HepG2 (cell line): Measurements from ENCODE around the gene FGD3. TPM values are rescaled to one million over a fixed set of nuclear protein-coding genes. Genes with fewer than 3 reads are reported as not detected.

Experiments
- ATAC-seq: fragments of 200-7000 bp; cut with Tn5 transposase; 3 replicates; pipeline ENCODE4 v1.9.1; 2020; ENCODE audit warnings: mild to moderate bottlenecking, moderate library complexity
- BruUV-seq: library from RNA; stranded (reverse); fragments of 400-500 nt; replicated peaks from 2 replicates; lab custom pipeline; 2021; lab: Mats Ljungman, UMichigan
- CTCF ChIA-PET: fragments of 300-600 bp; formaldehyde crosslinking; extraction: SDS; loops from one replicate; lab custom pipeline; 2021; ENCODE audit warnings: low total read pairs, inconsistent platforms, low intra/inter-chr PET ratio; lab: Yijun Ruan, JAX
- POLR2A ChIA-PET: fragments of 350-600 bp; sonication (Branson Sonifier 250); formaldehyde crosslinking; loops from one replicate; lab custom pipeline; 2020; ENCODE audit warnings: antibody characterized with exemption, inconsistent platforms; lab: Yijun Ruan, JAX
- DNase-seq: peaks from one replicate; pipeline ENCODE4 v3.0.0-alpha.2; 2015; ENCODE audit warnings: low spot score
- FAIRE-seq: peaks from 3 replicates; lab custom pipeline; 2011; peaks lifted over from hg19 to GRCh38; lab: Jason Lieb, UNC
- H2AFZ ChIP-seq: one replicate; pipeline ENCODE4 v1.6.1; 2011; ENCODE audit warnings: low read length, inconsistent platforms
- H3K27ac ChIP-seq: fragments of 300-600 bp; 3 replicates; pipeline ENCODE4 v1.8.0; 2011; ENCODE audit warnings: mixed run types, mild to moderate bottlenecking, mixed read lengths, low read length, inconsistent platforms; ENCODE audit not compliant: insufficient read depth; ENCODE audit errors: extremely low read length
- H3K27me3 ChIP-seq, 2 experiments: fragments of 200-600 bp in 1 of 2; 2 replicates in 1 of 2; 3 replicates in 1 of 2; pipeline versions ENCODE4 v1.6.0 to v1.8.0; 2011; ENCODE audit warnings: low read length in 2 of 2, mild to moderate bottlenecking in 2 of 2, moderate library complexity in 2 of 2, inconsistent platforms in 1 of 2; ENCODE audit not compliant: insufficient read depth in 2 of 2, control insufficient read depth in 1 of 2
- H3K36me3 ChIP-seq, 2 experiments: fragments of 200-600 bp in 1 of 2; replicated peaks in 1 of 2; 2 replicates in 1 of 2; 3 replicates in 1 of 2; pipeline versions ENCODE4 v1.5.1 to v1.8.0; 2011; ENCODE audit warnings: low read length in 2 of 2, inconsistent platforms in 1 of 2; ENCODE audit not compliant: insufficient read depth in 2 of 2, control insufficient read depth in 1 of 2
- H3K4me1 ChIP-seq: 2 replicates; pipeline ENCODE4 v1.5.1; 2012; ENCODE audit warnings: low read length, inconsistent platforms; ENCODE audit not compliant: insufficient read depth
- H3K4me2 ChIP-seq: 2 replicates; pipeline ENCODE4 v1.6.0; 2011; ENCODE audit warnings: low read depth, low read length, inconsistent platforms
- H3K4me3 ChIP-seq, 3 experiments: fragments of 200-600 bp in 1 of 3; sonication (generic), shearing (Covaris generic) in 1 of 3; replicated peaks in 1 of 3; 2 replicates each; pipeline ENCODE4 v1.5.1; 2011 to 2016; ENCODE audit warnings: low read length in 3 of 3, inconsistent platforms in 2 of 3, low read depth in 2 of 3, mild to moderate bottlenecking in 2 of 3, control low read depth in 1 of 3, mixed read lengths in 1 of 3; ENCODE audit not compliant: insufficient read depth in 1 of 3
- H3K79me2 ChIP-seq: one replicate; pipeline ENCODE4 v1.6.1; 2011; ENCODE audit warnings: low read length, inconsistent platforms; ENCODE audit not compliant: insufficient read depth
- H3K9ac ChIP-seq: 2 replicates; pipeline ENCODE4 v1.6.0; 2011; ENCODE audit warnings: mild to moderate bottlenecking, low read depth, low read length, inconsistent platforms; ENCODE audit not compliant: insufficient read depth
- H3K9me3 ChIP-seq: 2 replicates; pipeline ENCODE4 v1.5.1; 2012; ENCODE audit warnings: mild to moderate bottlenecking, low read length
- H4K20me1 ChIP-seq: 2 replicates; pipeline ENCODE4 v1.6.0; 2011; ENCODE audit warnings: inconsistent platforms, mild to moderate bottlenecking, low read length, moderate library complexity; ENCODE audit not compliant: insufficient read depth
- AGO2 ChIP-seq: fragments of 200-400 bp; formaldehyde crosslinking; optimal IDR thresholded peaks from 2 replicates; pipeline ENCODE3; 2017; ENCODE audit warnings: mild to moderate bottlenecking, low read depth, low read length, moderate library complexity
- AKAP8 ChIP-seq: sonication (generic); formaldehyde crosslinking; IDR thresholded peaks from 2 replicates; pipeline ENCODE4 v1.5.1; 2020; ENCODE audit warnings: mild to moderate bottlenecking, missing genetic modification reagents
- CERS6 ChIP-seq: sonication (generic); formaldehyde crosslinking; IDR thresholded peaks from 2 replicates; pipeline ENCODE4 v1.5.0; 2020; ENCODE audit warnings: missing genetic modification reagents
- EED ChIP-seq: sonication (generic); formaldehyde crosslinking; IDR thresholded peaks from 2 replicates; pipeline ENCODE4 v1.5.0; 2020; ENCODE audit warnings: mild to moderate bottlenecking, missing genetic modification reagents
- FOXM1 ChIP-seq: sonication (generic); formaldehyde crosslinking; IDR thresholded peaks from 2 replicates; pipeline ENCODE4 v1.5.0; 2020; ENCODE audit warnings: missing genetic modification reagents
- GLI4 ChIP-seq: sonication (generic); formaldehyde crosslinking; IDR thresholded peaks from 2 replicates; pipeline ENCODE4 v1.5.1; 2020; ENCODE audit warnings: missing genetic modification reagents, mild to moderate bottlenecking, moderate library complexity, borderline replicate concordance
- PBX2 ChIP-seq: IDR thresholded peaks from 2 replicates; pipeline ENCODE4 v1.6.1; 2016; ENCODE audit warnings: control low read depth
- SKIL ChIP-seq: sonication (generic); formaldehyde crosslinking; IDR thresholded peaks from 2 replicates; pipeline ENCODE4 v1.8.0; 2022; ENCODE audit warnings: missing genetic modification reagents, mild to moderate bottlenecking, moderate library complexity, borderline replicate concordance
- STAG1 ChIP-seq: sonication (generic); formaldehyde crosslinking; IDR thresholded peaks from 2 replicates; pipeline ENCODE4 v1.4.0; 2020; ENCODE audit warnings: missing genetic modification reagents
- TCF12 ChIP-seq, 2 experiments: fragments of 450-650 bp in 1 of 2; sonication (generic) in 1 of 2; formaldehyde crosslinking in 1 of 2; IDR thresholded peaks; 2 replicates each; pipeline versions ENCODE4 v1.6.1 to v1.8.0; 2017 to 2022; ENCODE audit warnings: antibody characterized with exemption in 1 of 2, mild to moderate bottlenecking in 1 of 2, missing genetic modification reagents in 1 of 2, moderate library complexity in 1 of 2
- XRCC5 ChIP-seq: fragments of 200-400 bp; formaldehyde crosslinking; optimal IDR thresholded peaks from 2 replicates; pipeline ENCODE3; 2017; ENCODE audit warnings: mild to moderate bottlenecking, low read length
- ZFP91 ChIP-seq: sonication (generic); formaldehyde crosslinking; IDR thresholded peaks from 2 replicates; pipeline ENCODE4 v1.9.0; 2022; ENCODE audit warnings: missing genetic modification reagents, mild to moderate bottlenecking, borderline replicate concordance
- ZNF10 ChIP-seq: sonication (generic); formaldehyde crosslinking; IDR thresholded peaks from 2 replicates; pipeline ENCODE4 v1.4.0; 2020; ENCODE audit warnings: mild to moderate bottlenecking, low read depth, missing genetic modification reagents, borderline replicate concordance
- ZNF101 ChIP-seq: sonication (generic); formaldehyde crosslinking; IDR thresholded peaks from 2 replicates; pipeline ENCODE4 v1.4.0; 2020; ENCODE audit warnings: mild to moderate bottlenecking, low read depth, missing genetic modification reagents, borderline replicate concordance
- ZNF136 ChIP-seq: sonication (generic); formaldehyde crosslinking; IDR thresholded peaks from 2 replicates; pipeline ENCODE4 v1.8.1; 2022; ENCODE audit warnings: low read depth, mild to moderate bottlenecking, moderate library complexity, missing genetic modification reagents
- ZNF567 ChIP-seq: sonication (generic); formaldehyde crosslinking; IDR thresholded peaks from 2 replicates; pipeline ENCODE4 v1.8.1; 2023; ENCODE audit warnings: mild to moderate bottlenecking, missing genetic modification reagents, borderline replicate concordance
- WGBS: methylation state at CpG from one replicate; pipeline ENCODE4 v1.1.6; 2017; ENCODE audit warnings: low lambda C conversion rate; 5-methylcytosine and 5-hydroxymethylcytosine counted together
- in situ Hi-C: cut with HindIII; loops from 2 replicates; pipeline ENCODE4 v1.10.0; 2017; ENCODE audit warnings: low pct_unique_long_range_greater_than_20kb; ENCODE audit not compliant: extremely low pct_ligation_motif_present
- intact Hi-C: fragments of 100-400 bp; cut with micrococcal nuclease; formaldehyde crosslinking; loops from one replicate; pipeline ENCODE4 v1.10.0; 2022; ENCODE audit not compliant: unreplicated experiment
- polyA plus RNA-seq, 8 experiments: library from polyadenylated mRNA; depleted of rRNA in 3 of 8; stranded (reverse) in 7 of 8; unstranded in 1 of 8; fragments of >200 nt; fragmentation: Illumina TruSeq in 4 of 8; extraction: Trizol in 4 of 8; gene quantifications; 2 replicates each; pipeline versions ENCODE4 v1.2.1 to v1.2.3, GENCODE V29; 2011 to 2016; ENCODE audit warnings: low read depth in 4 of 8, missing spikeins in 1 of 8, mixed read lengths in 1 of 8; ENCODE audit not compliant: insufficient read depth in 1 of 8
- total RNA-seq, 5 experiments: library from RNA; depleted of rRNA; stranded (reverse); fragments of >200 nt; fragmentation: Illumina TruSeq; extraction: Trizol; gene quantifications; 2 replicates each; pipeline ENCODE4 v1.2.3, GENCODE V29; 2016; ENCODE audit warnings: low read depth in 1 of 5

The FGD3 gene
- total and polyA plus RNA-seq, 2 of the 13 experiments (the other 11 are each of a cell fraction or from before 2014, with no cell fraction given), result 0.53 to 1.1 TPM

GRCh38 chr9:93066978-93067603 is 119.8 kb downstream of the FGD3 start:
- Histone ChIP-seq H2AFZ (no peak overlapping the region), H3K9ac (no peak overlapping the region), H3K4me1 (peaks cover 16% of the 10 kb centered on the region), H3K36me3 (no peaks in the 10 kb centered on the region), H3K4me3 (no peak overlapping the region), H3K27me3 (no peaks in the 10 kb centered on the region), H3K79me2 (no peaks in the 10 kb centered on the region), H3K27ac (no peak overlapping the region), H3K9me3 (no peaks in the 10 kb centered on the region), H4K20me1 (no peaks in the 10 kb centered on the region), H3K4me2 (no peak overlapping the region)
- ChIA-PET POLR2A (no interaction called here), CTCF (no interaction called here)
- in situ Hi-C loops, result no loop called here
- no TSS peak for BruUV-seq
- ATAC-seq (no peak), DNase-seq (no peak), FAIRE-seq (no peak)
- WGBS, result 55% methylated on average over 3 of the region's 3 CpGs
- TF ChIP-seq SKIL (CRISPR knock-in tag) (no peak), EED (CRISPR knock-in tag) (no peak), ZFP91 (CRISPR knock-in tag) (no peak), GLI4 (CRISPR knock-in tag) (no peak), PBX2 (CRISPR knock-in tag) (no peak), AGO2 (no peak), TCF12 (IDR thresholded peaks at IDR 0.05) (no peak), TCF12 (CRISPR knock-in tag; IDR thresholded peaks at IDR 0.05) (no peak), ZNF101 (CRISPR knock-in tag) (no peak), XRCC5 (no peak), CERS6 (CRISPR knock-in tag) (no peak), FOXM1 (CRISPR knock-in tag) (no peak), ZNF136 (CRISPR knock-in tag) (no peak), AKAP8 (CRISPR knock-in tag) (no peak), ZNF567 (CRISPR knock-in tag) (no peak), STAG1 (CRISPR knock-in tag) (no peak), ZNF10 (CRISPR knock-in tag) (no peak)
- intact Hi-C loops, result no loop called here
